Femur (tissue), 1 donor: ENCODE measurements around the gene MKLN1.
"Not testable (repeated sequence)": the region's sequence is repeated elsewhere in the genome, so short reads cannot be mapped to it uniquely, and the experiment has no call there.

Experiments
- DNase-seq: peaks from one replicate; pipeline ENCODE4 v3.0.0-alpha.2; 2017

Gene MKLN1

DNA sequence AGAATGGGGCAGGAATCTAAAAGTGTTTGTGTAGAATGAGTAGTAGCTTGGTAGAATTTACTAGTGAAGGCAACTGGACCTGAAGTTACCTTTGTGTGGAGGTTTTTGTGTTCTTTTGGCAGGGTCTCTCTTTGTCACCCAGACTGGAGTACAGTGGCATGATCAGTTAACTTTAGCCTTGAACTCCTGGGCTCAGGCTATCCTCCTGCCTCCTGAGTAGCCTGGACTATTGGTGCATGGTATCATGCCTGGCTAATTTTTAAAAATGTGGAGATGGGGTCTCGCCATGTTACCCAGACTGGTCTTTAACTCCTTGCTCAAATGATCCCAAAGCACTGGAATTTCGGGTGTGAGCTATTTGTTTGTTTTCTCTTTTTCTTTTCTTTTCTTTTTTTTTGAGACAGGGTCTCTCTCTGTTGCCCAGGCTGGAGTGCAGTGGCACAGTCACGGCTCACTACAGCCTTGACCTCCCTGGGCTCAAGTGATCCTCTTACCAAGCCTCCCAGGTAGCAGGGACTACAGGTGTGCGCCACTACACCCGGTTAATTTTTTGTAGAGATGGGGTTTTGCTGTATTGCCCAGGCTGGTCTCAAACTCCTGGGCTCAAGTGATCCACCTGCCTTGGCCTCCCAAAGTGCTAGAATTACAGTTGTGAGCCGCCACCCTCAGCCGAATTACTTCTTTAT, 76.7 kb downstream of the MKLN1 start:
- no peak for DNase-seq

DNA sequence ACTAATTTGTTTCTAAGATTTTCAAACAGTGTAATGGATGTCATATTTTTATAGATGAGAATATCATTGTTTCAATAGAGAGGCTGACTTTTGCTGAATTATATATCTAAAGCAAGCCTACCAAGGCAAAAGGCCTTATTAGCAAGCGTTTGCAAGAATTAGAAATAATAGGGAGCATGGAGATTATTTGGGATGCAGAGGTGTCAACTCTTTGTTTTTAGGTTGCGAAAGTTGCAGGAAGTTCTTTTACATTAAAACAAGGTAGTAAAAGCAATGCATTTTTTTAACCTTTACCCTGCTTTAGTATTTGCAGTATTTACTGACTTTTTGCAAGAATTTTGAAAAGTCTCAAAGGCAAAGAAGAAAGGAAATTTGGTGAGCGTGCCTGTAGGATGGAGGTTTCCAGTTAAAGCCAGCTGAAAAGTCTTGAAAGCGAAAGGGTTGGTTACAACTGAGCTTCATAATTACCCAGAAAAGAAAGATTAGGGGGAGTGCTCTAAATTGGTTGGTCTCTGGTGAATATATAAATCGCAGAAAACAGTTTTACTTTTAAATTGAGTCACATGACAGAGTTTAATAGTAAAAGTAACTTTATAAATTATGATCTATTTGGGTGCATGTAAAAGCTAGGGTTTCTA, 81.6 kb downstream of the MKLN1 start:
- no peak for DNase-seq

DNA sequence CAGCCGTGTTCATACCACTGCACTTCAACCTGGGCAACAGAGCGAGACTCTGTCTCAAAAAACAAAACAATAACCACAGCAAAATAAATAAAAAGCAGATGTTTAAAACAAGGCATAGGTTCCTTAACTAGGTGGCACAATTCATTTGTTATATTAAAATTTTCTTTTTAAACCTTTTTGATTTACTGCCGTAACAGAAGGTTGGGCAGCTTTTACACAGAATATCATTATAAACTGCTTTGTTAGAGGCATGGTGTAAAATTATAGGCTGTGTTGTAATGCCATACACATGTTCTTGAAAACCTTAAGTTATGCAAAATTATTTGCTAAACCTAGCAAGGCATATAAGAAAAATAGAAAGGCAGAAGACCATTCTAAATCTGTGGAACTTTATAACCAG, 84.4 kb downstream of the MKLN1 start:
- DNase-seq: no peak

DNA sequence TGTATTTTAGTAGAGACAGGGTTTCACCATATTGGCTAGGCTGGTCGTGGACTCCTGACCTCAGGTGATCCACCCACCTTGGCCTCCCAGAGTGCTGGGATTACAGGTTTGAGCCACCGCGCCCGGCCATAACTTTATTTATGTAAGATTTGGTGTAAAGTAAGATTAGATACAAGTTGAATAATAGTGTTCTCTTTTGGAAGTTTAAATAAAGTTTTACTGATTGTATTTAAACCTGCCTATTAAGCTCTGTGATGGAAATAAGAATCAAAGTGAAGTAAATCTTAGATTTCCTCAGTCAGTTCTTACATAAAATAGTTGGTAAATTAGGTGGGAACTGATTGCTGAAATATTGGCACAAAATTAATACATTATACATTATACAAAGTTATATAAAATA, 86.0 kb downstream of the MKLN1 start:
- no peak for DNase-seq

DNA sequence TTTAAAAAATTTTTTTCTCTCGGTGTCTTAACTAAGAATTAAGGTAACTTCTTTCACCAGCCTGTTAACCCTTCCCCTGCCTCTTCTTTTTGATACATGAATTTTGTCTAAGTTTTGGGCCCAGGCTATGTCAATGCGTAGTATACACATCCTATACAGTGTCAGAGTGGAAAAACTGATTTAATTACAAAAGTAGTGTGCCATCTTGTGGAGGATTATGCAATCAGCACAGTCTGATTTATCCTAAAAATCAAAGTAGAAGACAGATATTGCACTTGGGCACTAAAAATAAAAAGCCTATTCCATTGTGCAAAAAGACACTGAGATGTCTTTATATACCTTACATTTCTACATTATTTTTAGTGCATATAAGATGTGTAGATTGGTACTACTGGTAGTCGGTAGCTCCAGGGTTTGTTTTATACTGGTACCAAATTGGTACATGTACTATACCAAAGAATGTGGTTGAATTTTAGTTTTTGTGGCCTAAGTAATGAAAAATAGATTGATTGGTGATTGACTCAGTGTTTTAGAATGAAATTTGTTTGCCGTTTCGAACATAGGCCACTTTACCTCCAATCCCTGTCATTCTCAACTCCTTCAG, 96.6 kb downstream of the MKLN1 start:
- DNase-seq: no peak

DNA sequence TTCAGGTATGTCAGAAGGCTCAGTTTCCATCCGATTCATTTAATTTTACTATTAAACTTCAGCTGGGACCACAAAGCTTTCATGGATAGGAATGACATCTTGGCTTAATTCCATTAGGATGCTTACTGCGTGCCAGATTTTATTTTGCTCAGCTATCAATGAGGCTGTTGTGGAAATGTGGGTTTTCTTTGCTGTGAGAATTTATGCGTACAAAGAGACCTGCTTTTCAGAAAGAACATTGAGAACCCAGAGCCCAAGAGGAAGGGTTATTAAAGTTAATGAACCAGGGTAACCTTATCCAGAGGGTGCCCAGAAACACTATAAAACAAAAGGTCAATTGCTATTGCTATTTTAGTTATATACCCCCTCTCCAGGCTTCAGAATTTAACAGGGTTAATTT, 98.3 kb downstream of the MKLN1 start:
- no peak for DNase-seq

DNA sequence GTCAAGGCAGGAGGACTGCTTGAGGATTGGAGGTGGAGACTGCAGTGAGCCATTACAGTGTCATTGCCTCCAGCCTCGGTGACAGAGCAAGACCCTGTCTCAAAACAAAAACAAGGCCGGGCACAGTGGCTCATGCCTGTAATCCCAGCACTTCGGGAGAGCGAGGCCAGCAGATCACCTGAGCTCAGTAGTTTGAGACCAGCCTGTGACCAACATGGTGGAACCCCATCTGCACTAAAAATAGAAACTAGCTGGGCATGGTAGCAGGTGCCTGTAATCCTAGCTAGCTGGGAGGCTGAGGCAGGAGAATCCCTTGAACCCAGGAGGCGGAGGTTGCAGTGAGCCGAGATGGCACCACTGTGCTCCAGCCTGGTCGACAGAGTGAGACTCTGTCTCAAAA, 103.2 kb downstream of the MKLN1 start:
- not testable (repeated sequence) for DNase-seq

DNA sequence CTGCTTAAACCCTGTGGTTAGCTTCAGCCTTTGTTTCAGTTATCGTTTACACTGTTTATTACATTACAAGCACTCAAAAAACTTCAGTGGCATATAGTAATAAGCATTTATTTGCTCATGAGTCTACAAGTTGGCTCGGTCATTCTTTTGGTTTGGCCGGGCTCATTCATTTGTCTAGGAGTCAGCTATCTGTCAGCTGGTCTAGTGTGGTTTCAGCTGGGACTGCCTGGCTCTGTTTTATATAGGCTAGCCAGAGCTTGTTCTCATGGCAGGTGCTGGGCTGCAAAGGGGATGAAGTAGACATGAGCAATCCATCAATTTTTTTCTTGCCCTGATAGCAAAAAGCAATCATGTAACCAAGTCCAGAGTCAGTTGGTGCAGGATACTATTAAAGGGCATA, 103.6 kb downstream of the MKLN1 start:
- no peak for DNase-seq

DNA sequence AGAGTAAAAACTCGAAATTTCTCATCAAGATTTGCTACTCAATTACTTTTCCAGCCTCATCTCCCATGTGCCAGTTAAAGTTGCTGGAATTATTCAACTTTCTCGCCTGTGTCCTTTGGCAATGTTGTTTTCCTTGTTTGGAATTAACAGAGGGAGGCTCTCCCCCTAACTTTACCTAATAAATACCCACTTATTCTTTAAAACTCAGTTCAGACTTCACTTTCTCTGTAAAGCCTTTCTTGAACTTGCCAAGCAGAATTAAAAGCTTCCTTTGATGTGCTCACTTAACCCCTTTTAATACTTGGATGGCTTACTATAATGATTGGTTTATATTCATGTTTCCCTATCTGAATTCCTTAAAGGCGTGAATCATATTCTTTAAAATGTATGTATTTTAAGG, 104.1 kb downstream of the MKLN1 start:
- DNase-seq: no peak

DNA sequence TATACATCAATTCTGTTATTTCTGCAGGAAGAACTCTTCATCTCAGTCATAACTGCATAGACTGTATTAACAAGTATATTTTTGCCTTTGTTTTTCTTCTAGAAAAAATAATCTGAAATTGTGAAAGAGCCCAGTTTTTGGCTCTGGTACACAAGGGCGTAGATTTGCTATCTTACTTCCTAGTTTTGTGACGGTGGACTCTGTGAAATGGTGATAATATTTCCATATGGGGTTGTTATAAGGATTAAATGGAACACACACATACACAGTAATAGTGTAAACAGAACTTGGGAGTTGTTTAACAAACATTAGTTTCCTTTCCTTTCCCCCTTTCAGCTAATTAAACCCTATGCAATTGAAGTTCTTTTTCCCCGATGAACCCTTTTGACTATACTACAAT, 108.7 kb downstream of the MKLN1 start:
- no peak for DNase-seq

DNA sequence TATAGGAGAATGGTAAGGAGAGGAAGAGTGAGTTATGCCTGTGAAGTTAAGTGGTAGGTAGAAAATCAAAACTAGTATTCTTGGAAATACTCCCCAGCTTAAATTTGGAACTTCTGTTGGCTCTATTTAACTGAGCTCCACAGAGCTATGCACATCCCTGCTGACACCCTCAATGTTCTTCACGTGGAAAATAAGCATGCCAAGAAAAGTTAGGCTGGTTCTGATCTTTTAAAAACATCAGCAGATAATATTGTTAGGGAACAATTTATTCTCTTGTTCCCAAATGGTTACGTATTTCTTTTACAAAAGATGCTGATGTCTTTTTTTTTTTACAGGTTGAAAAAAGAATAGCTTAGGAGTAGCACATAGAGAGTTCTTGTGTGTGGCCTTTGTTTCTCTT, 111.3 kb downstream of the MKLN1 start:
- DNase-seq: no peak

DNA sequence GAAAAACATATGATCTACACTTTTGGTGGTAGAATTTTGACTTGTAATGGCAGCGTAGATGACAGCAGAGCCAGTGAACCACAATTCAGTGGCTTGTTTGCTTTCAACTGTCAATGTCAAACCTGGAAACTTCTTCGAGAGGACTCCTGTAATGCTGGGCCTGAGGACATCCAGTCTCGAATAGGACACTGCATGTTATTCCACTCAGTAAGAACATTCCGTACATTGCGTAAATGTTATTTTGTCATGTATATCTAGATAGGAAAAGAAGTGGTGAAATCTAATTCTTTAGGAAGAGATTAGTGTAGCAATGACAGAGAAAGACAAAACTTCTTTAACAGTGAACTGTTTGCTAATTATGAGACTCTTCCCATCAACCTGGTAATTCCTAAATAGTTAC, 115.8 kb downstream of the MKLN1 start:
- DNase-seq: no peak

DNA sequence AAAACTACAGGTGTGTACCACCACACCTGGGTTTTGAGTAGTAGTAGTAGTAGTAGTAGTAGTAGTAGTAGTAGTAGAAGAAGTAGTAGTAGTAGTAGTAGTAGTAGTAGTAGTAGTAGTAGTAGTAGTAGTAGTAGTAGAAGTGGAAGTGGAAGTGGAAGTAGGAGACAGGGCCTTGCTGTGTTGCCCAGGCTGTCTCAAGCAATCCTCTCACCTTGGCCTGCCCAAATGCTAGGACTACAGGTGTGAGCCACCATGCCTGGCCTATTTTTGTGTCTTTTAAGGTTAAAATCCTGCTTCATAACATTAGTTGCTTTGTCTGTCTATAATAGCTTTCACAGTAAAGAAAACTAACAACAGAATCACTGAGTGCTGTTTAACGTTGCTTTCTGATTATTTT, 117.0 kb downstream of the MKLN1 start:
- no peak for DNase-seq

DNA sequence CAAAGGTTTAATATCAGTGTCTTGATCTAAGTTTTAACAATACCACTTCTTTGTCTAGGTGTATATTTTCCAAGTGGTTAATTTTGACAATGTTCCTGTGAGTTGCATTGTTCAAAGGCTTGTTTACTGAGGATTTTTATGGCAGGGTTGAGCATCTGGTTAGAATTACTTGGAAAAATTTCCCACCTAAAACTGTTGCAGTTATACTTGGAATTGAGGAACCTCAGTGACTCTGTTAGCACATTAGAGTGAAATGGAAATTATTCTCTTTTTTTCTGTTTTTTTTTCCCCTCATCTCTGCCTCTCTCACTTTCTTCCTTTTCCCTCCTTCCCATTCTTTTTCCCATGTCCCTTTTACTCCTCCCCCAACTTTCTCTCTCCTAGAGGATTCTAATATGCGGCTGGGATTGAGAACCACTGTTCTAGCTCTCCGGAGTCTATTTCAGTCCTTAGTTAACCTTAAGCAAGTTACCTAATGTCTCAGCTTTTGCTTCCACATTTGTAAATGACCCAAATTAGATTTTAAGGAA, 121.8 kb downstream of the MKLN1 start:
- no peak for DNase-seq

DNA sequence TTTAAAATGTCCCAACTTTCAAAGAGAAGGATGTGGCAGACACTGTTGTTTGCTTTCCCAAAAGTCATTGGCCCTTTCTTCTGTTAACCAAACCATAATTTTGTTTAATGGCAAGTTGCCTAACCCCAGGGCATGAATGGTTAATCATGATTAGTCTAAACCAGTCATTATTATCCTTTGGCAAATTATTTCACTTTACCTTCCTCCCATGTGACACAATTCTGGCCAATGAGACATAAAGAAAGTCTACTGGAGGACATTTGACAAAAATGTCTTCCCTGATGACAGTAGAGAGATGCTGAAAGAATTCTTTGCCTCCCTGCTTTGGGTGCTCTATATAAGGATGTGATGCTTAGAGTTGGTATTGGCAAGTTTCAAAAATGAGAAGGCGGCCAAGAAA, 126.8 kb downstream of the MKLN1 start:
- no peak for DNase-seq

DNA sequence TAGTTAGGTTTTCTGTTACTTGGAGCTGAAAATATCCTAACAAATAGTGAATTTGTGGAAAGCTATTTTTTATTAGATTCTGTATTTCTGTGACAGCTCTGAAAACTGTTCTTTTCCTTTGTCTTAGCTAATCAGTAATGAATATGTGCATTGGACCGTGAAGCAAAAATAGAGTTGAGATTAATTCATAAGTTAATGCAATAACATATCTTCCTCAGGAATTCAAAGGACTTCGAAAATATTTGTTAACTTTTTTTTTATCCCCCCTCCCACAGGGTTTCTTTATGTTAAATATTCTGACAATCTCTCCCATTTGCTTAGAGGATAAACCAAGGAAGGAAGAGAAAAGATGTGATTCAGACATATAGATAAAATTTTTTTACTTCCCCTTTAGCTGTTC, 127.3 kb downstream of the MKLN1 start:
- no peak for DNase-seq

DNA sequence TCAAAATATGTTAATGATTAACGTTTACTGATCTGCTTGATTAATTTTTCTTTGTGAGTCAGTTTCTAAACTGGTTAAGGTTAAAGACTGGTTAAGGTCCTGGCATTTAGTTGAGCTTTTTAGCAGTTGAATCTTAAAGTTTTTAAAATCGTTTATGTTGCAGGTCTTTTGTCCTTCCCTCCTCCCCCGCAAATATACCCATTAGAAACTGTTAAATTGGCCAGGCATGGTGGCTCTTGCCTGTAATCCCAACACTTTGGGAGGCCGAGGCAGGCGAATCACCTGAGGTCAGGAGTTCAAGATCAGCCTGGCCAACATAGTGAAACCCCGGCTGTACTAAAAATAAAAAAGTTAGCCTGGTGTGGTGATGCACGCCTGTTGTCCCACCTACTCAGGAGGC, 127.9 kb downstream of the MKLN1 start:
- DNase-seq: no peak

DNA sequence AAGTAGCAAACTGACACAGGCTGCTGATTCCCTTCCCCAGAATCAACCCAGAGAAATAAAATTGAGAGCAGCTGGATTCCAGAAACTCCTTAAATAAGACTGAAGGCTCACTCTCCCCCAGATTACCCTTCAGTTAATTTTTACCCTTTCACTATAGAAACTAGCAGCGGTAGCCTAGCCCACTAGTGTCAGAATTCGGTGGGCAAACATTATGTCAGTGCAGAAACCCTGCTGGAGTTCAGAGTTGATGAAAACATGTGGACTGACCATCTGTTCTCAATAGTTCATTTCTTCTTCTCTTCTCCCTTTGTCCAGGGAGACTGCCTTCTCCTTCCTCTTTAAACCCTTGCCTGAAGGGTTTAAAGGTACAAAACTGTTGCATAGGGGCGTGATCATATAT, 128.7 kb downstream of the MKLN1 start:
- no peak for DNase-seq

DNA sequence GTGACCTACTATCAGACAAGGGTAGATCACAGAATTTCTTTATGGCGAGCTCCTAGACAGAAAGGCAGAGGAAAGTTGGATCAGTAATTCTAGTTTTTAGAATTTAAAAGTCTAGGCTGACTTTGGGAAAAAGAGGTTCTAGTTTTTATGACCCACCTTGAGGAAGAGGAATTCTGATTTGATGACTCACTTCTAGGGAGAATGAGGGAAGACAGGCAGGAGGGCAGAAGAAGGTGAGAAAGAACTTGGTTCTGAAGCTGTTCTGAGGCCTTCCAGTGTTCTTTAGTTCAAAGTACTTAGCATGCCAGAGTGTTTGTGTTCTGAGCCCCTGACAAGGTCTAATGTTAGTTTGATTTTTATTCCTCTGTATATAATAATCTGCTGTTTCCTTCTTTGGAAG, 131.6 kb downstream of the MKLN1 start:
- DNase-seq: no peak

DNA sequence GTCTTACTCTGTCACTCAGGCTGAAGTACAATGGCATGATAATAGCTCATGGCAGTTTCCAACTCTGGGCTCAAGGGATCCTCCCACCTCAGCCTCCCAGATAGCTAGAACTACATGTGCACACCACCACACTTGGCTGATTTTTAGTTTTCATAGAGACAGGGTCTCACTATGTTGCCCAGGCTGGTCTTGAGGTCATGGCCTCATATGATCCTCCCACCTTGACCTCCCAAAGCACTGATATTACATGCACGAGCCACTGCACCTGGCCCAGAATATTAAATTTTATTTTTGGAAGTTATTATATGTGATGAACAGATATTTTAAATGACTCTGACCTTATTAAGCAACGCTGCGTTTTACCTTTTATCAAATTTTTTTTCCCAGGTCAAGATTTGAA, 134.4 kb downstream of the MKLN1 start:
- no peak for DNase-seq

DNA sequence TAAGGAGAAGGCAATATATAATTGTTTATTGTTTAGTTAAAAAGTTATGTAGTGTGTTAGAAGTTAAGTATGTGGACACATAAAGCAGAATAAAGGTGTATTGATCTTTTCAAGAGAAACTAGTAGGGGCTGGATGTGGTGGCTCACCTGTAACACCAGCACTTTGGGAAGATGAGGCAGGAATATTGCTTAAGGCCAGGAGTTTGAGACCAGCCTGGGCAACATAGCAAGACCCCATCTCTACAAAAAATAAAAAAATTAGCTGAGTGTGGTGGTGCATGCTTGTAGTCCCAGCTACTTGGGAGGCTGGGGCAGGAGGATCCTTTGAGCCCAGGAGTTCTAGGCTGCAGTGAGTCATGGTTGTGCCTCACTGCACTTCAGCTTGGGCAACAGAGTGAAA, 135.0 kb downstream of the MKLN1 start:
- DNase-seq: not testable (repeated sequence)

DNA sequence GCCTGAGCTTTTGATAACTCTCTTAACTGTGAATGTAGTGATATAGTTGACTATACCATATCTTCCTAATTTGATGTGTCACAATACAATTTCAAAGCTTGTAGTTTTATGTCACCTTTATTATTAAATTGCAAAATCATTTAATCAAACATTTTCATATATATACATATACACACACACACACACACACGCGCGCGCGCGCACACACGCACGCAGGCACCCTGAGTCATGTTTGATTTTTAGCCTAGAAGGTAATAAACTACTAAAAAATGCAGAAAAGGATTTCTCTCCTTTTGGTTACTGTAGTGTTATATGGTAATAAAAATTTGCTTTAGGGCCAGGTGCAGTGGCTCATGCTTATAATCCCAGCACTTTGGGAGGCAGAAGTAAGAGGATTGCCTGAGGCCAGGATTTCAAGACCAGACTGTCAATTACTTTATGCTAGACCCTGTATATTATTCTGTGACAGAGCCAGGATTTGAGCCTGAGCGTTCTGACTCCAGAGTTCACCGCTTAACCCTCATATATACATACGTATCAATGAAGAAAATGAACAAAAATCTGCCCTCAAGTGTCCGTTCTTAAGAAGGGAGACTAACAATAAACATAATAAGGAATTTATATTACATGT, 139.2 kb downstream of the MKLN1 start:
- no peak for DNase-seq

DNA sequence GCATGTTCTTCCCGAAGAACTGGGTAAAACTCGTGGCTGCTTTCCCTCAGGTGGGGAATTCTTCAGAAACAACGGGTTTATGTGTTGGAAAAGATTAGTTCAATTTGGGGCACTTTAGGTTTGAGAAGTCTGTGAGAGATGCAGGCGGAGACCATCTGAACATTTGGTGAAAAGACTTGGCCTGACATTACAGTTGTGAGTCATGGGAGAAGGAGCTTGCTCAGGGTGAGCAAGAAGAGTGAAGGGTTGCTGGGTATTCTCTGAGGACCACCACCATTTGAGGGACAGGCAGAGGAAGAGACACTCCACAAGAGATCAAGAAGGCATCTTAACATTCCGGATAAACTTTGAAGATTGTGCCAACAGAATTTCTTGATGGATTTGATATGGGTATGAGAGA, 140.1 kb downstream of the MKLN1 start:
- DNase-seq: no peak
